ENCODE measurements around the gene TRIP6.

TRIP6 gene

DNA sequence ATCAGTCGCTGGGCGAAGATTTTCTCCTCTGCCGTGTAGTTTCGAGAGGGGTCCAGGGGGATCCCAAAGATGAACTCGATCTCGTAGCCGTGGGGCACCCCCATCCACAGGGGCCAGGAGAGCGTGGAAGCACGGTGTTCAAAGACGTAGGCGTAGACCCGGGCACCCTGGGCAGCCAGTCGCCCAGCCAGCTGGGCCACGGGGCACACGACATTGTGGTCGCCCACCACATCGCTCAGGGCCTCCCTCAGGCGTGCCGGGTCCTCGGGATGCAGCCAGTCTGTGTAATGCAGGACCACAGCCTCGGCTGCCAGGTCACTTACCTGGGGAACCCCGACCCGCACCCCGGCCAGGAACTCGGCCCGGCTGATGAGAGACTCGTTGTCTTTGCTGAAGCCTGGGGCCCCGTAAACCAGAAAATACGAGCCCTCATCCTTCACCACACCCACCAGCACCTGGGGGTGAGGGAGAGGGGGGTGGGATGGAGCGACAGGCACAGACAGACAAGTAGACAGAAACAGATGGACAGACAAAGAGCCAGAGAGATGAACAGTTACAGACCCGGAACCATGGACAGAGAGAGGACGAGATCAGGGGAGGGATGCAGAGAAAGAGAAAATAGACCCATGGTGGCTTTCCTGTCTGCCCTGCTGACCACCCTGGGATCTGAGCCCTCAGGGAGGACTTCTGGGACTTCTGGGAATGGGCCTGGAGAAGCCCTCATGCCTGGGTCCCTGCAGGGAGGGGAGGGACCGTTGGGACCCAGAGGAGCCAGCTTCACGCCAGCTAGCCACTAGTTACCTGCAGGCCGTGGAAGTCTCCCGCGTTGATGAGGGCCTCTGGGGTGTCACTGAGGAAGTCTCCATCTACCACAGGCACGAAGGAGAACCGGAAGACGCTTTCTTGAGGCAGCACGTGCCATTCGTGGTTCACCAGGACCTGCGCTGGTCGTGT lies 25.5 kb downstream of the TRIP6 start:
- TF ChIP-seq CTCF (IDR thresholded peaks at IDR 0.05): no peak
- H3K4me3 ChIP-seq: no peak overlapping the region
- no peak overlapping the region for H3K27ac ChIP-seq
- no peak for DNase-seq (ENCODE audit: low spot score)

- TF ChIP-seq CTCF (IDR thresholded peaks at IDR 0.05): no peak
- no peak for DNase-seq (ENCODE audit: low spot score)
- Histone ChIP-seq H3K27ac (no peak overlapping the region), H3K4me3 (no peak overlapping the region)
Measured at GRCh38 chr7:100893318-100893895, 26.2 kb downstream of the TRIP6 start.

- DNase-seq (ENCODE audit: low spot score): no peak
- TF ChIP-seq CTCF (IDR thresholded peaks at IDR 0.05): no peak
- Histone ChIP-seq H3K27ac (peak overlapping the region in 1 of 2 donors; percentile 22), H3K4me3 (peak overlapping the region; percentile 70)
Measured at GRCh38 chr7:100893910-100894721, 26.9 kb downstream of the TRIP6 start.

DNA sequence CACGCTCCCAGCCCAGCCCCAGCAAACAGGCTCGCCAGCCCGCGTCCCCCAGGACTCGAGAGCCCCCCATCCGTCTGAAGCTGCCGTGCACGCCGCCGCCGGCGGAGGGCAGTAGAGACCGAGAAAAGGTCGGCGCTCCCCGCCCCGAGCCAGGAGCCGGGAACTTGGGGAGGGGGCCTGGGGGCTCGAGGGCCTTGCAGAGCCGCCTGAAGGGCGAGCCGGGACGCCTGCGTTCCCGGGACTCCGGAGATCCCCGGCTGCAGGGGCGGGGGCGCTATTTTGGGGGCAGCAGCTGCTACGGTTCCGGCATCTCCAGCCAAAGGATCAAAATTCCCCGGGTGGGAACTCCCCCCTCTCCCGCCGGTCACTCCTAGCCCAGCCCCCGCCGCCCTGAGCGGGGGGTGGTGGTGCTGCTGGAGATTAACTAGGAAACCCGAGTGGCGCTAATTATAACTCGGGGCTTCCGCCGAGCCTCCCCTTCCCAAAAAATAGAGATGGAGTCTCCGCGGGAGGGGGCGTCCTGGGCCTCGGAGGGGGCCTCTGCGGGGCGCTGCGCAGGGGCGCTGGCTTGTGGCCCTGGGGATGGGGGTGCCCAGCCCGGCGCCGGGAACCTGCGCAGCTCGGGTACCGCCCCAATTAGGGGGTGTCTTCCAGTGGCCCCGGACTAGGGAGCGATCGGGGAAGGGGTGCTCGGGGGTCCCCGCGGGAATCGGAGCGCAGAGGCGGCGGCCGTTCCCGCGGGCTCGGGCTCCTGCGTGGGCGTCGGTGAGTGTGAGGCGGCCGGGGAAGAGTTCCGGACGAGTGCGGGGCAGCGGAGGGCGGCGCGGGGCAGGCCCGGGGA lies 27.9 kb downstream of the TRIP6 start:
- no peak for DNase-seq (ENCODE audit: low spot score)
- H3K4me3 ChIP-seq: peak overlapping the region; percentile 70
- H3K27ac ChIP-seq: peak overlapping the region in 1 of 2 donors; percentile 22
- TF ChIP-seq CTCF (IDR thresholded peaks at IDR 0.05): peak; percentile 80

GRCh38 chr7:100895701-100895955 lies 28.4 kb downstream of the TRIP6 start, which contains the start of gene ACHE:
TSS of gene ACHE (minus strand) at chr7:100895888. CDS start at chr7:100894232, 1,656 bp downstream.
- no peak for DNase-seq (ENCODE audit: low spot score)
- Histone ChIP-seq H3K27ac (peak within 1 kb of the TSS in 1 of 2 donors; percentile 37), H3K4me3 (peak within 1 kb of the TSS; percentile 70)
- TF ChIP-seq CTCF (IDR thresholded peaks at IDR 0.05): no peak

DNA sequence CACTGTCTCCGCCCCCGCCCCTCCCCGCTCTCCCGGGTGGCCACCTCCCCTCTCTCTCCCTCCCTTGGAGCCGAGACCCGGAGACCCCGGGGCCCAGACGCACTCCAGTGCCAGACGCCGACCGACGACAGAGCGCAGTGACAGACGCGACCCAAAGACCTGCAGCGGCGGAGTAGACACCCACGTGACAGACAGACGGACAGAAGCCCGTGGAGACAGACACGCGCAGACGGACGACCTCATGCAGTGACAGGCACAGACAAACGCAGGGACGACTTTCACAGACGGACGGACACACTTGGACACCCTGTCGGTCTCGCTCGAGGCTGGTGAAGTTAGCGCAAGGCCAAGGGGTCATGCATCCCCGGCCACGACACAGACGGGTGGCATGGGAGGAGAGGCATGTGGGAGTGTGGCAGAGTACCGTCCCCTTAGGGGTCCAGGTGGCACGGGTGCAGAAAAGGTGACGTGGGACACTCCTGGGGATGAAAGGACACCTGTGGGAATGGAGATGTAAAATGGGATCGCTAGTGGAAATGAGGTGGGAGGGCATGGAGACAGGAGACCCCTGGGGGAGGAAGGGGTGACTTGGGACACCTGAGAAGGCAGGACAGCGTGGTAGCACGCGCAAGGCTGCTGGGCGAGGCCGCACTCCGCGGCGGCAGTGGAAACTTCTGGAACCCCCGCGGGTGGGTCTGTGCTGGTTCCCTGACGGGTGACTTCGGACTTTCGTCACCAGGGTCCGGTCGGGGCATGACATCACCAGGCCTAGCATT lies 29.0 kb downstream of the TRIP6 start:
- Histone ChIP-seq H3K27ac (peak overlapping the region in 1 of 2 donors; percentile 37), H3K4me3 (peak overlapping the region; percentile 70)
- TF ChIP-seq CTCF (IDR thresholded peaks at IDR 0.05): no peak
- DNase-seq (ENCODE audit: low spot score): no peak

Data from coronary artery (tissue), 2 donors.